Stomach (tissue), 9 donors: ENCODE measurements around the gene ZDHHC13. TPM values are rescaled to one million over a fixed set of nuclear protein-coding genes. Genes with fewer than 3 reads are reported as not detected.

Experiments
- DNase-seq, 2 donors: peaks; one replicate each; pipeline versions ENCODE4 v3.0.0 to v3.0.0-alpha.2; 2013 to 2019
- H3K27ac ChIP-seq, 5 donors: fragments of 200-600 bp in 4 of 5; sonication (generic) in 4 of 5; one replicate each; pipeline ENCODE4 v1.5.1; 2013 to 2019; ENCODE audit warnings: mild to moderate bottlenecking in 1 of 5, moderate library complexity in 1 of 5
- H3K27me3 ChIP-seq, 3 donors: fragments of 200-600 bp; sonication (generic); one replicate each; pipeline ENCODE4 v1.5.1; 2017 to 2019; ENCODE audit warnings: mixed run types in 1 of 3
- H3K36me3 ChIP-seq, 4 donors: fragments of 200-600 bp; sonication (generic); 1 replicate in 3 of 4; 2 replicates in 1 of 4; pipeline ENCODE4 v1.5.1; 2016 to 2019
- H3K4me1 ChIP-seq, 4 donors: fragments of 200-600 bp; sonication (generic); one replicate each; pipeline ENCODE4 v1.5.1; 2016 to 2019
- H3K4me3 ChIP-seq, 4 donors: fragments of 200-600 bp; sonication (generic) in 3 of 4; one replicate each; pipeline ENCODE4 v1.5.1; 2016 to 2019; ENCODE audit warnings: mild to moderate bottlenecking in 1 of 4
- H3K9me3 ChIP-seq, 4 donors: fragments of 200-600 bp; sonication (generic); one replicate each; pipeline ENCODE4 v1.5.1; 2016 to 2019
- CTCF ChIP-seq, 7 experiments: fragments of 450-650 bp in 4 of 7; fragments of 200-600 bp in 3 of 7; sonication (generic) in 3 of 7; IDR thresholded peaks; one replicate each; pipeline ENCODE4 v1.5.1; 2016 to 2019; ENCODE audit warnings: antibody characterized with exemption in 7 of 7, control low read depth in 2 of 7, mild to moderate bottlenecking in 1 of 7
- EP300 ChIP-seq: sonication (generic); formaldehyde crosslinking; IDR thresholded peaks from one replicate; pipeline ENCODE4 v1.6.1; 2017; ENCODE audit warnings: antibody characterized with exemption
- POLR2A ChIP-seq, 4 donors: fragments of 450-650 bp; IDR thresholded peaks; one replicate each; pipeline ENCODE4 v1.6.1; 2016; ENCODE audit warnings: antibody characterized with exemption in 4 of 4, control low read depth in 2 of 4, mild to moderate bottlenecking in 1 of 4, moderate library complexity in 1 of 4
- POLR2AphosphoS5 ChIP-seq, 3 donors: sonication (generic); formaldehyde crosslinking; IDR thresholded peaks; one replicate each; pipeline ENCODE4 v1.6.1; 2016; ENCODE audit warnings: antibody characterized with exemption in 3 of 3
- WGBS, 5 donors: extraction: QIAGEN DNeasy Blood & Tissue Kit in 3 of 5; methylation state at CpG; one replicate each; pipeline versions ENCODE4 v1.1.5 to v1.1.7; 2013 to 2018; 5-methylcytosine and 5-hydroxymethylcytosine counted together
- intact Hi-C: fragments of 100-400 bp; cut with DNase I; formaldehyde crosslinking; loops from one replicate; pipeline ENCODE4 v1.15.1; 2023; ENCODE audit warnings: low total_unique reads
- polyA plus RNA-seq, 3 donors: library from polyadenylated mRNA; stranded (reverse); fragments of 200-250 nt; gene quantifications; one replicate each; pipeline ENCODE4 v1.2.3, GENCODE V29; 2013
- total RNA-seq, 5 donors: library from RNA; depleted of rRNA; stranded (reverse); fragments of >200 nt; gene quantifications; one replicate each; pipeline versions ENCODE4 v1.1.0 to v1.2.3, GENCODE V29; 2014 to 2016
- donor health status: healthy with polysubstance abuse.
- donor health status: Bipolar disorder and iron deficiency.
- donor health status: healthy.

ZDHHC13 gene
- total and polyA plus RNA-seq, 8 donors, result 5.5 to 43.9 (median 19.5) TPM

- no peaks in the 10 kb centered on the region for H3K36me3 ChIP-seq
- no peak for TF ChIP-seq EP300
- no peak for TF ChIP-seq POLR2A (IDR thresholded peaks at IDR 0.05)
- TF ChIP-seq POLR2AphosphoS5 (IDR thresholded peaks at IDR 0.05), result no peak
- no peak for TF ChIP-seq CTCF (IDR thresholded peaks at IDR 0.05)
- no peak for DNase-seq
- intact Hi-C loops, result no loop called here
- H3K4me1 ChIP-seq, result no peaks in the 10 kb centered on the region
- 94 to 98% (median 96%) methylated on average over 2 of the region's 2 CpGs for WGBS, 5 donors
- H3K9me3 ChIP-seq, result no peaks in the 10 kb centered on the region
- H3K27ac ChIP-seq, result no peak overlapping the region
- no peaks in the 10 kb centered on the region for H3K27me3 ChIP-seq
- no peak overlapping the region for H3K4me3 ChIP-seq
Observed at GRCh38 chr11:19092850-19093249, 24.1 kb upstream of the ZDHHC13 start.

GRCh38 chr11:19093976-19094375 lies 23.0 kb upstream of the ZDHHC13 start:
- no peak overlapping the region for H3K27ac ChIP-seq
- intact Hi-C loops, result no loop called here
- H3K4me3 ChIP-seq, result no peak overlapping the region
- no peaks in the 10 kb centered on the region for H3K27me3 ChIP-seq
- WGBS, 5 donors, result 52 to 74% (median 64%) methylated on average over 4 of the region's 4 CpGs
- H3K36me3 ChIP-seq, result no peaks in the 10 kb centered on the region
- no peak for DNase-seq
- TF ChIP-seq POLR2A (IDR thresholded peaks at IDR 0.05) (no peak), EP300 (no peak), CTCF (IDR thresholded peaks at IDR 0.05) (no peak), POLR2AphosphoS5 (IDR thresholded peaks at IDR 0.05) (no peak)
- no peaks in the 10 kb centered on the region for H3K4me1 ChIP-seq
- no peaks in the 10 kb centered on the region for H3K9me3 ChIP-seq

- DNase-seq, result no peak
- Histone ChIP-seq H3K27me3 (no peaks in the 10 kb centered on the region), H3K36me3 (no peaks in the 10 kb centered on the region), H3K9me3 (no peaks in the 10 kb centered on the region), H3K4me3 (no peak overlapping the region), H3K4me1 (no peaks in the 10 kb centered on the region), H3K27ac (no peak overlapping the region)
- 18 to 55% (median 21%) methylated on average over 2 of the region's 2 CpGs for WGBS, 5 donors
- intact Hi-C loops, result no loop called here
- no peak for TF ChIP-seq POLR2A (IDR thresholded peaks at IDR 0.05)
- no peak for TF ChIP-seq EP300
- no peak for TF ChIP-seq POLR2AphosphoS5 (IDR thresholded peaks at IDR 0.05)
- TF ChIP-seq CTCF (IDR thresholded peaks at IDR 0.05), result no peak
Observed at GRCh38 chr11:19094859-19095258, 22.1 kb upstream of the ZDHHC13 start.

GRCh38 chr11:19099093-19099492 lies 17.9 kb upstream of the ZDHHC13 start:
- intact Hi-C loops, result no loop called here
- no peaks in the 10 kb centered on the region for H3K36me3 ChIP-seq
- no peak for TF ChIP-seq EP300
- TF ChIP-seq POLR2A (IDR thresholded peaks at IDR 0.05), result no peak
- H3K4me1 ChIP-seq, result peaks cover 0 to 6% (median 5%) of the 10 kb centered on the region in 4 donors
- DNase-seq, result no peak
- no peak overlapping the region for H3K4me3 ChIP-seq
- peaks cover 0 to 6% (median 0%) of the 10 kb centered on the region in 4 donors for H3K9me3 ChIP-seq
- WGBS, 5 donors, result 86 to 94% (median 87%) methylated on average over 3 of the region's 3 CpGs
- no peak overlapping the region for H3K27ac ChIP-seq
- no peaks in the 10 kb centered on the region for H3K27me3 ChIP-seq

- WGBS, 5 donors, result 74 to 89% (median 85%) methylated on average over 4 of the region's 4 CpGs
- Histone ChIP-seq H3K4me3 (no peak overlapping the region), H3K27me3 (no peaks in the 10 kb centered on the region), H3K4me1 (peaks cover 0 to 6% (median 5%) of the 10 kb centered on the region in 4 donors), H3K9me3 (peaks cover 0 to 6% (median 0%) of the 10 kb centered on the region in 4 donors), H3K36me3 (no peaks in the 10 kb centered on the region), H3K27ac (no peak overlapping the region)
- no peak for DNase-seq
- intact Hi-C loops, result no loop called here
- TF ChIP-seq EP300, result no peak
- TF ChIP-seq CTCF (IDR thresholded peaks at IDR 0.05), result no peak
- TF ChIP-seq POLR2A (IDR thresholded peaks at IDR 0.05), result no peak
- TF ChIP-seq POLR2AphosphoS5 (IDR thresholded peaks at IDR 0.05), result no peak
Observed at GRCh38 chr11:19100885-19101284, 16.1 kb upstream of the ZDHHC13 start.
